GM12878 (cell line): ENCODE data around the gene RNF31. TPM values are rescaled to one million over a fixed set of nuclear protein-coding genes. Genes with fewer than 3 reads are reported as not detected.
A peak's percentile ranks its signal among the peaks of the same experiment; 100 is the strongest.

Experiments used
- ATF2 ChIP-seq: IDR thresholded peaks from 2 replicates; pipeline ENCODE4 v1.6.1; 2012; ENCODE audit warnings: low read length, inconsistent platforms
- BMI1 ChIP-seq: fragments of 450-650 bp; IDR thresholded peaks from 2 replicates; pipeline ENCODE4 v1.6.1; 2016; ENCODE audit warnings: mild to moderate bottlenecking, moderate library complexity, borderline replicate concordance
- EED ChIP-seq: sonication (generic); IDR thresholded peaks from 2 replicates; pipeline ENCODE4 v1.6.1; 2016; ENCODE audit warnings: antibody characterized with exemption, low read depth
- NFYA ChIP-seq: IDR thresholded peaks from 2 replicates; pipeline ENCODE4 v1.6.1; 2011; ENCODE audit warnings: low read depth, mild to moderate bottlenecking, low read length, improper control_type of control experiment, borderline replicate concordance
- NR2C1 ChIP-seq: fragments of 450-650 bp; IDR thresholded peaks from 2 replicates; pipeline ENCODE4 v1.6.1; 2017; ENCODE audit warnings: antibody characterized with exemption, mild to moderate bottlenecking, moderate library complexity
- RB1 ChIP-seq: fragments of 450-650 bp; formaldehyde crosslinking; IDR thresholded peaks from 2 replicates; pipeline ENCODE4 v1.6.1; 2017; ENCODE audit warnings: mild to moderate bottlenecking, borderline replicate concordance
- RFX5 ChIP-seq: IDR thresholded peaks from 2 replicates; pipeline ENCODE4 v1.6.1; 2011; ENCODE audit warnings: low read depth, low read length, improper control_type of control experiment
- SIX5 ChIP-seq: IDR thresholded peaks from 2 replicates; pipeline ENCODE4 v1.6.1; 2011; ENCODE audit warnings: mild to moderate bottlenecking, low read depth, low read length, moderate library complexity; ENCODE audit not compliant: severe bottlenecking
- SKIL ChIP-seq: fragments of 450-650 bp; IDR thresholded peaks from 2 replicates; pipeline ENCODE4 v1.6.1; 2017; ENCODE audit warnings: mild to moderate bottlenecking, low read depth, inconsistent platforms; ENCODE audit not compliant: poor library complexity, severe bottlenecking
- polyA plus RNA-seq, 11 experiments: library from polyadenylated mRNA; depleted of rRNA in 4 of 11; unstranded in 6 of 11; stranded (reverse) in 5 of 11; fragments of >200 nt; fragmentation: Nextera tagmentation in 4 of 11; fragmentation: Illumina TruSeq in 1 of 11; extraction: Ambion mirVana in 4 of 11; extraction: Trizol in 1 of 11; gene quantifications; 1 replicate in 1 of 11; 2 replicates in 10 of 11; pipeline versions ENCODE4 v1.2.1 to v1.2.3, GENCODE V29; 2011 to 2016; ENCODE audit warnings: inconsistent platforms in 2 of 11, missing spikeins in 2 of 11, low read depth in 1 of 11
- total RNA-seq, 4 experiments: library from RNA; depleted of rRNA in 3 of 4; stranded (reverse); fragments of >200 nt in 3 of 4; fragmentation: Illumina TruSeq in 1 of 4; extraction: Trizol in 1 of 4; gene quantifications; 2 replicates each; pipeline versions ENCODE4 v1.2.1 to v1.2.3, GENCODE V29; 2013 to 2021
- TF ChIP-seq, protein P1 (sequence below): IDR thresholded peaks from 2 replicates; pipeline ENCODE4 v1.6.1; 2011; ENCODE audit warnings: borderline replicate concordance, low read depth, mild to moderate bottlenecking, moderate library complexity, low read length; ENCODE audit not compliant: insufficient read depth, poor library complexity, severe bottlenecking
- TF ChIP-seq, protein P2 (sequence below): fragments of 450-650 bp; formaldehyde crosslinking; IDR thresholded peaks from 2 replicates; pipeline ENCODE4 v1.5.0; 2022; ENCODE audit warnings: mild to moderate bottlenecking, missing genetic modification characterization
- TF ChIP-seq, protein P3 (sequence below): fragments of 450-650 bp; conservative IDR thresholded peaks from 2 replicates; pipeline ENCODE4 v1.6.1; 2017; ENCODE audit warnings: mild to moderate bottlenecking, moderate library complexity
- TF ChIP-seq, protein P4 (sequence below): IDR thresholded peaks from 2 replicates; pipeline ENCODE4 v1.6.1; 2012; ENCODE audit warnings: low read depth, low read length, improper control_type of control experiment

RNF31 gene
- total and polyA plus RNA-seq, 10 of the 15 experiments (the other 5 are each of a cell fraction or from before 2014, with no cell fraction given) = 8.5 to 92.7 (median 52.0) TPM

- TF ChIP-seq, protein P1, sequence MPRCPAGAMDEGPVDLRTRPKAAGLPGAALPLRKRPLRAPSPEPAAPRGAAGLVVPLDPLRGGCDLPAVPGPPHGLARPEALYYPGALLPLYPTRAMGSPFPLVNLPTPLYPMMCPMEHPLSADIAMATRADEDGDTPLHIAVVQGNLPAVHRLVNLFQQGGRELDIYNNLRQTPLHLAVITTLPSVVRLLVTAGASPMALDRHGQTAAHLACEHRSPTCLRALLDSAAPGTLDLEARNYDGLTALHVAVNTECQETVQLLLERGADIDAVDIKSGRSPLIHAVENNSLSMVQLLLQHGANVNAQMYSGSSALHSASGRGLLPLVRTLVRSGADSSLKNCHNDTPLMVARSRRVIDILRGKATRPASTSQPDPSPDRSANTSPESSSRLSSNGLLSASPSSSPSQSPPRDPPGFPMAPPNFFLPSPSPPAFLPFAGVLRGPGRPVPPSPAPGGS = peak; percentile 16
- TF ChIP-seq NR2C1 = no peak
- TF ChIP-seq, protein P2, sequence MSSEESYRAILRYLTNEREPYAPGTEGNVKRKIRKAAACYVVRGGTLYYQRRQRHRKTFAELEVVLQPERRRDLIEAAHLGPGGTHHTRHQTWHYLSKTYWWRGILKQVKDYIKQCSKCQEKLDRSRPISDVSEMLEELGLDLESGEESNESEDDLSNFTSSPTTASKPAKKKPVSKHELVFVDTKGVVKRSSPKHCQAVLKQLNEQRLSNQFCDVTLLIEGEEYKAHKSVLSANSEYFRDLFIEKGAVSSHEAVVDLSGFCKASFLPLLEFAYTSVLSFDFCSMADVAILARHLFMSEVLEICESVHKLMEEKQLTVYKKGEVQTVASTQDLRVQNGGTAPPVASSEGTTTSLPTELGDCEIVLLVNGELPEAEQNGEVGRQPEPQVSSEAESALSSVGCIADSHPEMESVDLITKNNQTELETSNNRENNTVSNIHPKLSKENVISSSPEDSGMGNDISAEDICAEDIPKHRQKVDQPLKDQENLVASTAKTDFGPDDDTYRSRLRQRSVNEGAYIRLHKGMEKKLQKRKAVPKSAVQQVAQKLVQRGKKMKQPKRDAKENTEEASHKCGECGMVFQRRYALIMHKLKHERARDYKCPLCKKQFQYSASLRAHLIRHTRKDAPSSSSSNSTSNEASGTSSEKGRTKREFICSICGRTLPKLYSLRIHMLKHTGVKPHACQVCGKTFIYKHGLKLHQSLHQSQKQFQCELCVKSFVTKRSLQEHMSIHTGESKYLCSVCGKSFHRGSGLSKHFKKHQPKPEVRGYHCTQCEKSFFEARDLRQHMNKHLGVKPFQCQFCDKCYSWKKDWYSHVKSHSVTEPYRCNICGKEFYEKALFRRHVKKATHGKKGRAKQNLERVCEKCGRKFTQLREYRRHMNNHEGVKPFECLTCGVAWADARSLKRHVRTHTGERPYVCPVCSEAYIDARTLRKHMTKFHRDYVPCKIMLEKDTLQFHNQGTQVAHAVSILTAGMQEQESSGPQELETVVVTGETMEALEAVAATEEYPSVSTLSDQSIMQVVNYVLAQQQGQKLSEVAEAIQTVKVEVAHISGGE (CRISPR knock-in tag) = no peak
- TF ChIP-seq SKIL = peak; percentile 69
- TF ChIP-seq EED = peak; percentile 43; the same call in 1 of the 2 replicates
- TF ChIP-seq ATF2 = peak; percentile 65; the same call in 1 of the 2 replicates
- TF ChIP-seq, protein P3, sequence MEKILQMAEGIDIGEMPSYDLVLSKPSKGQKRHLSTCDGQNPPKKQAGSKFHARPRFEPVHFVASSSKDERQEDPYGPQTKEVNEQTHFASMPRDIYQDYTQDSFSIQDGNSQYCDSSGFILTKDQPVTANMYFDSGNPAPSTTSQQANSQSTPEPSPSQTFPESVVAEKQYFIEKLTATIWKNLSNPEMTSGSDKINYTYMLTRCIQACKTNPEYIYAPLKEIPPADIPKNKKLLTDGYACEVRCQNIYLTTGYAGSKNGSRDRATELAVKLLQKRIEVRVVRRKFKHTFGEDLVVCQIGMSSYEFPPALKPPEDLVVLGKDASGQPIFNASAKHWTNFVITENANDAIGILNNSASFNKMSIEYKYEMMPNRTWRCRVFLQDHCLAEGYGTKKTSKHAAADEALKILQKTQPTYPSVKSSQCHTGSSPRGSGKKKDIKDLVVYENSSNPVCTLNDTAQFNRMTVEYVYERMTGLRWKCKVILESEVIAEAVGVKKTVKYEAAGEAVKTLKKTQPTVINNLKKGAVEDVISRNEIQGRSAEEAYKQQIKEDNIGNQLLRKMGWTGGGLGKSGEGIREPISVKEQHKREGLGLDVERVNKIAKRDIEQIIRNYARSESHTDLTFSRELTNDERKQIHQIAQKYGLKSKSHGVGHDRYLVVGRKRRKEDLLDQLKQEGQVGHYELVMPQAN = peak; percentile 44; the same call in 1 of the 2 replicates
- peak; percentile 74 for TF ChIP-seq RB1
- no peak for TF ChIP-seq NFYA
- TF ChIP-seq RFX5 = no peak
- no peak for TF ChIP-seq BMI1
- TF ChIP-seq, protein P4, sequence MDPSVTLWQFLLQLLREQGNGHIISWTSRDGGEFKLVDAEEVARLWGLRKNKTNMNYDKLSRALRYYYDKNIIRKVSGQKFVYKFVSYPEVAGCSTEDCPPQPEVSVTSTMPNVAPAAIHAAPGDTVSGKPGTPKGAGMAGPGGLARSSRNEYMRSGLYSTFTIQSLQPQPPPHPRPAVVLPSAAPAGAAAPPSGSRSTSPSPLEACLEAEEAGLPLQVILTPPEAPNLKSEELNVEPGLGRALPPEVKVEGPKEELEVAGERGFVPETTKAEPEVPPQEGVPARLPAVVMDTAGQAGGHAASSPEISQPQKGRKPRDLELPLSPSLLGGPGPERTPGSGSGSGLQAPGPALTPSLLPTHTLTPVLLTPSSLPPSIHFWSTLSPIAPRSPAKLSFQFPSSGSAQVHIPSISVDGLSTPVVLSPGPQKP = peak; percentile 19; the same call in 1 of the 2 replicates
- peak; percentile 22 for TF ChIP-seq SIX5
Observed at GRCh38 chr14:24160850-24161804, 13.8 kb downstream of the RNF31 start, which contains the start of gene IRF9 (continued).
